ENCODE measurements around the gene PTGDR. TPM values are rescaled to one million over a fixed set of nuclear protein-coding genes. Genes with fewer than 3 reads are reported as not detected.

The PTGDR gene
- total RNA-seq, 4 donors from 2014 or later, result 12.3 to 30.1 (median 28.3) TPM

- in situ Hi-C loops (cut with MboI; ENCODE audit: low pct_ligation_motif_present in 1 of 4, low pct_unique_long_range_greater_than_20kb in 1 of 4, low sequenced_read_pairs in 3 of 4), result no loop called here
- Histone ChIP-seq H3K4me3 (peak overlapping the region; percentile 42 to 67 (median 50)), H3K27ac (peak overlapping the region; percentile 74 to 83 (median 82)), H3K27me3 (peaks cover 6% of the 10 kb centered on the region), H3K4me1 (peaks cover 3 to 29% (median 10%) of the 10 kb centered on the region in 4 donors), H3K9me3 (no peaks in the 10 kb centered on the region), H3K36me3 (no peaks in the 10 kb centered on the region)
- WGBS, 2 donors (ENCODE audit: low coverage in 1 of 2), result 19 to 20% methylated on average over 7 to 10 of the region's 10 CpGs
- no peak for DNase-seq
- intact Hi-C loops (cut with DNase I; ENCODE audit: low total_unique reads), result no loop called here
- TF ChIP-seq EP300 (IDR thresholded peaks at IDR 0.05; ENCODE audit: low read depth), result no peak
- no peak for TF ChIP-seq POLR2A (IDR thresholded peaks at IDR 0.05)
- TF ChIP-seq CTCF (IDR thresholded peaks at IDR 0.05), result no peak
- TF ChIP-seq POLR2AphosphoS5 (IDR thresholded peaks at IDR 0.05), result no peak
Observed at GRCh38 chr14:52313462-52313861, 46.0 kb downstream of the PTGDR start.

GRCh38 chr14:52313903-52314594 lies 46.6 kb downstream of the PTGDR start, which contains the start of gene PTGER2:
Gene PTGER2, plus strand, starts transcription at chr14:52314312. Its CDS starts 237 bp downstream, at chr14:52314549.
- WGBS, 2 donors (ENCODE audit: low coverage in 1 of 2), result 0% methylated on average over 71 of the region's 73 CpGs; no CpG with 5 or more reads in 1 of the 2 donors
- DNase-seq, result peak; percentile 95
- Histone ChIP-seq H3K9me3 (no peaks in the 10 kb centered on the region), H3K4me1 (peaks cover 3 to 29% (median 10%) of the 10 kb centered on the region in 4 donors), H3K36me3 (no peaks in the 10 kb centered on the region), H3K27me3 (peaks cover 6% of the 10 kb centered on the region), H3K27ac (peak within 1 kb of the TSS; percentile 74 to 83 (median 82)), H3K4me3 (peak within 1 kb of the TSS; percentile 42 to 67 (median 50))
- intact Hi-C loops (cut with DNase I; ENCODE audit: low total_unique reads) (loop anchor here (2.0 kb wide), 1 partner anchor 47 kb away; no protein-coding TSS in a partner anchor), in situ Hi-C loops (cut with MboI; ENCODE audit: low pct_ligation_motif_present in 1 of 4, low pct_unique_long_range_greater_than_20kb in 1 of 4, low sequenced_read_pairs in 3 of 4) (no loop called here)
- peak; percentile 80 for TF ChIP-seq POLR2A (IDR thresholded peaks at IDR 0.05)
- TF ChIP-seq EP300 (IDR thresholded peaks at IDR 0.05; ENCODE audit: low read depth), result no peak
- TF ChIP-seq POLR2AphosphoS5 (IDR thresholded peaks at IDR 0.05), result peak; percentile 85 to 91 (median 85)

- Histone ChIP-seq H3K4me1 (peaks cover 3 to 29% (median 10%) of the 10 kb centered on the region in 4 donors), H3K9me3 (no peaks in the 10 kb centered on the region), H3K27ac (peak overlapping the region; percentile 74 to 83 (median 82)), H3K36me3 (no peaks in the 10 kb centered on the region), H3K4me3 (peak overlapping the region; percentile 42 to 67 (median 50)), H3K27me3 (peaks cover 6% of the 10 kb centered on the region)
- in situ Hi-C loops (cut with MboI; ENCODE audit: low pct_ligation_motif_present in 1 of 4, low pct_unique_long_range_greater_than_20kb in 1 of 4, low sequenced_read_pairs in 3 of 4) (no loop called here), intact Hi-C loops (cut with DNase I; ENCODE audit: low total_unique reads) (loop anchor here (2.0 kb wide), 1 partner anchor 46 kb away; no protein-coding TSS in a partner anchor)
- TF ChIP-seq EP300 (IDR thresholded peaks at IDR 0.05; ENCODE audit: low read depth), result no peak
- no peak for TF ChIP-seq POLR2A (IDR thresholded peaks at IDR 0.05)
- TF ChIP-seq CTCF (IDR thresholded peaks at IDR 0.05), result no peak
- TF ChIP-seq POLR2AphosphoS5 (IDR thresholded peaks at IDR 0.05), result no peak
- 8% methylated on average over 63 of the region's 63 CpGs; no CpG with 5 or more reads in 1 of the 2 donors for WGBS, 2 donors (ENCODE audit: low coverage in 1 of 2)
- peak; percentile 41 for DNase-seq
Observed at GRCh38 chr14:52314595-52315354, 47.3 kb downstream of the PTGDR start.

GRCh38 chr14:52315355-52315718 lies 47.8 kb downstream of the PTGDR start:
- H3K9me3 ChIP-seq, result no peaks in the 10 kb centered on the region
- peak overlapping the region; percentile 42 to 67 (median 50) for H3K4me3 ChIP-seq
- 22 to 30% methylated on average over 4 to 11 of the region's 11 CpGs for WGBS, 2 donors (ENCODE audit: low coverage in 1 of 2)
- intact Hi-C loops (cut with DNase I; ENCODE audit: low total_unique reads), result loop anchor here (2.0 kb wide), 1 partner anchor 45 kb away; no protein-coding TSS in a partner anchor
- H3K27ac ChIP-seq, result peak overlapping the region; percentile 74 to 83 (median 82)
- peaks cover 3 to 29% (median 10%) of the 10 kb centered on the region in 4 donors for H3K4me1 ChIP-seq
- H3K27me3 ChIP-seq, result peaks cover 6% of the 10 kb centered on the region
- no peaks in the 10 kb centered on the region for H3K36me3 ChIP-seq
- DNase-seq, result no peak
- TF ChIP-seq CTCF (IDR thresholded peaks at IDR 0.05) (no peak), POLR2AphosphoS5 (IDR thresholded peaks at IDR 0.05) (no peak), POLR2A (IDR thresholded peaks at IDR 0.05) (peak; percentile 47)
- in situ Hi-C loops (cut with MboI; ENCODE audit: low pct_ligation_motif_present in 1 of 4, low pct_unique_long_range_greater_than_20kb in 1 of 4, low sequenced_read_pairs in 3 of 4), result no loop called here

Measured in transverse colon (tissue), 4 donors.